ENCODE results near the gene SHROOM1. TPM values are rescaled to one million over a fixed set of nuclear protein-coding genes. Genes with fewer than 3 reads are reported as not detected.

Gene SHROOM1
- total RNA-seq, 6 experiments from 2014 or later: 7.8 to 12.2 (median 8.6) TPM

DNA sequence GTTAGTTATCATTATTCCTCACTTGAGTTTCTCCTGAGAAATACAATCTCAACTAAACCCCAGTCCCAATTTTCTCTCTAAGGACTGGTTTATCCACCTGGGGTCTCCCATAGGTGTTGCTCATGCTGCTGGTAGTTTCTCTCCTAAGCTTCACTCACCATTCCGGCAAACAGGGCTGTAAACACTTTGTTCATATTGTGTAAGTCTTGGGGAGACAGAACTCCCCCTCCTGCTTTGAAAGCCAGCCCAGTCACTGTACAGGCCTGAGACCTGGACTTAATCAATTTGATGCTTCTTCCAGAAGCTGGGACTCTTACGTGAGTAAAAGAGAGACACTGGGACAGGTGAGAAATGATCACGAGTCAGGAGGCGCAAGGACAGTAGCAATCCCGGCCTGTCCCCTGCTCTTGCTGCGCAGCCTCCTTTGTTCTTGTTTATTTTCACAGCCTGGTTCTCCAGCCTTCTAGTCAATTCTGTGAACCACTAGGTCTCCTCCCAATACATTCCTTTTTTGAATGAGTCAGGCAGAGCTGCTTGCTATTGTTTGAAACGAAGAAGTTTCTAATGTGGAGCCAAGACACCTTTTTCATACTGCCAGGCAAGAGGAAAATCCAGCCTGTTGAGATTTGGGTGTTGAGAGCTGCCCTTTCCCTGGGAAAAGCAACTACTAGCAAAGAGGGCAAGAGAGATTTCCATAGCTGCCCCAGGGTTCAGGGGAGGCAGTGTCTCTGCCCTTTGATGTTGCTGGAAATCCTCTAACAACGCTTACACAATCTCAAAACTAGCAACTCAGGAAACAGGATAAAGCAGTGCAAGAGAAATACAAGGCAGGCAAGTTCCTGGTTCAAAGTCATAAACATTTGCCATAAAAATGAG, 9.2 kb upstream of the SHROOM1 start:
- Mint-ChIP-seq H3K36me3 (ENCODE audit: low read depth) (no peaks in the 10 kb centered on the region), H3K9me3 (no peaks in the 10 kb centered on the region), H3K27me3 (ENCODE audit: insufficient read depth) (no peaks in the 10 kb centered on the region), H3K4me3 (peak overlapping the region; percentile 57; the same call in 1 of the 2 replicates), H3K27ac (peak overlapping the region; percentile 89), H3K4me1 (ENCODE audit: low read depth) (peaks cover 38% of the 10 kb centered on the region)
- TF ChIP-seq, protein P1, sequence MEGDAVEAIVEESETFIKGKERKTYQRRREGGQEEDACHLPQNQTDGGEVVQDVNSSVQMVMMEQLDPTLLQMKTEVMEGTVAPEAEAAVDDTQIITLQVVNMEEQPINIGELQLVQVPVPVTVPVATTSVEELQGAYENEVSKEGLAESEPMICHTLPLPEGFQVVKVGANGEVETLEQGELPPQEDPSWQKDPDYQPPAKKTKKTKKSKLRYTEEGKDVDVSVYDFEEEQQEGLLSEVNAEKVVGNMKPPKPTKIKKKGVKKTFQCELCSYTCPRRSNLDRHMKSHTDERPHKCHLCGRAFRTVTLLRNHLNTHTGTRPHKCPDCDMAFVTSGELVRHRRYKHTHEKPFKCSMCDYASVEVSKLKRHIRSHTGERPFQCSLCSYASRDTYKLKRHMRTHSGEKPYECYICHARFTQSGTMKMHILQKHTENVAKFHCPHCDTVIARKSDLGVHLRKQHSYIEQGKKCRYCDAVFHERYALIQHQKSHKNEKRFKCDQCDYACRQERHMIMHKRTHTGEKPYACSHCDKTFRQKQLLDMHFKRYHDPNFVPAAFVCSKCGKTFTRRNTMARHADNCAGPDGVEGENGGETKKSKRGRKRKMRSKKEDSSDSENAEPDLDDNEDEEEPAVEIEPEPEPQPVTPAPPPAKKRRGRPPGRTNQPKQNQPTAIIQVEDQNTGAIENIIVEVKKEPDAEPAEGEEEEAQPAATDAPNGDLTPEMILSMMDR (IDR thresholded peaks at IDR 0.05): no peak
- peak; percentile 67 for DNase-seq

DNA sequence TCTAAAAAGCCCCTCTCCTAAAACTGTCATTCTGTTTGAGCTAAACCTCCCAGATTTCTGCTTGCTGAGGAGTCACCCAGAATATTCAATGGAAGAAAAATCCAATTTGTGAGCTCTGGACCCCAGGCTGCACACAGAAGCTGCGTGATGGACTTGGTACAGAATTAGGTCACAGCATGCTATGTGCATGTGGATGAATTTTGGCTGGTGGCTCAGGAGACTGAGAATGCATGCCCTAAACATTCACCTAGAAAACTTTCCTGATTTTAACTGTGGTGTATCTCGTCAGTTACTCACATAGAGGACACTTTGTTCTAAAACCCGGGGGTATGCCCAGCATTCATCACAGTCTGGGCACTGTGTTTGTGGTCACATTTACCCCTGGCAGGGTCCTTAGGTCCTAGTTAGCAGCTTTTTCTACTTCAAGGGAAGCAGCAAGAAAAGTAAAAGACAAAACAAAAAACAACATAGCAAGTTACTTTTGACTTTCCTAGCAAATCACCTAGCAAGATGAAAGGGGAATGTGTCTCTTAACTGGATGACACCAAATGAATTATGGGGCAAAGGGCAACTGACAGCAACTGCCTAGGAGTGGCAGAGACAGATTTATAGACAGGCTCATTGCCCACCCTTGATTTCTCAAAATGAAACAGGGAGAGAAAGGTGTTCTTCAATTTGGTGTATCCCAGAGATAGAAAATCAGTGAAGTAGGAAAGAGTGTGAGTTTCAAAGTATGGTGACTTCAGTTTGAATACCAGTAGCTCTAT, 8.3 kb upstream of the SHROOM1 start:
- Mint-ChIP-seq H3K4me3 (no peak overlapping the region), H3K9me3 (no peaks in the 10 kb centered on the region), H3K36me3 (ENCODE audit: low read depth) (no peaks in the 10 kb centered on the region), H3K27ac (peak overlapping the region; percentile 89; the same call in 1 of the 2 replicates), H3K27me3 (ENCODE audit: insufficient read depth) (no peaks in the 10 kb centered on the region), H3K4me1 (ENCODE audit: low read depth) (peaks cover 38% of the 10 kb centered on the region)
- TF ChIP-seq, protein P1 (IDR thresholded peaks at IDR 0.05): no peak
- DNase-seq: no peak

DNA sequence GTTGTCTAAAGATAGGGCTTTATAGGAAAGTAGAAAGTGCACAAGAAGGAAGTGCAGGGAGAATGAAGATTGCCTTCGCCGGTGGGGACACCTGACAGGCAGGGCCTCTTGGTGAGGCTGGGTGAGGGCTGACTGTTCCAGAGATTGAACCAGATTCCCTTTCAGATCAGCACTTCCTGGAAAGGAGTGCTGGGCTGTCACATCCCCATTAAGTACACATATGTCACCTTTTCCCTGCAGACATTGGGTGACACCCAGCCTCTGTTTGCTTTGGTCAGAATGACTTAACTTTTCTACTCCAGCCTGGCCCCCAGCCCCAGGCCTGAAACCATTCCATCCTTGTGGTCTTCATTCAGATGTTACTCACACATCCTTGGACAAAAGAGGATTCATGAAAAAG, 7.4 kb upstream of the SHROOM1 start:
- DNase-seq: no peak
- no peak overlapping the region for H3K27ac Mint-ChIP-seq
- H3K4me1 Mint-ChIP-seq (ENCODE audit: low read depth): peaks cover 38% of the 10 kb centered on the region
- no peak overlapping the region for H3K4me3 Mint-ChIP-seq
- TF ChIP-seq, protein P1 (IDR thresholded peaks at IDR 0.05): no peak
- no peaks in the 10 kb centered on the region for H3K27me3 Mint-ChIP-seq (ENCODE audit: insufficient read depth)
- no peaks in the 10 kb centered on the region for H3K9me3 Mint-ChIP-seq
- H3K36me3 Mint-ChIP-seq (ENCODE audit: low read depth): no peaks in the 10 kb centered on the region

DNA sequence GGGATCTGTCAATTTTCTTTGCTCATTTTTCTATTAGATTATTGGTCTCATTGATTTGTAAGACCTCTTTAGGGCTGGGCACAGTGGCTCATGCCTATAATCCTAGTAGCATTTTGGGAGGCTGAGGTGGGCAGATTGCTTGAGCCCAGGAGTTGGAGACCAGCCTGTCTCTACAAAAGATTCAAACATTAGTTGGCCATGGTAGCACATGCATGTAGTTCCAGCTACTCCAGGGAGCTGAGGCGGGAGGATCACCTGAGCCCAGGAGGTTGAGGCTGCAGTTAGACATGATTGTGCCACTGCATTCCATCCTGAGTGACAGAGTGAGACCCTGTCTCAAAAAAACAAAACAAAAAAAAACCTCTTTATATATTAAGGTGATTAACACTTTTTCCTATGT, 6.4 kb upstream of the SHROOM1 start:
- no peaks in the 10 kb centered on the region for H3K27me3 Mint-ChIP-seq (ENCODE audit: insufficient read depth)
- H3K4me3 Mint-ChIP-seq: no peak overlapping the region
- no peaks in the 10 kb centered on the region for H3K36me3 Mint-ChIP-seq (ENCODE audit: low read depth)
- no peaks in the 10 kb centered on the region for H3K9me3 Mint-ChIP-seq
- H3K4me1 Mint-ChIP-seq (ENCODE audit: low read depth): peaks cover 38% of the 10 kb centered on the region
- DNase-seq: no peak
- TF ChIP-seq, protein P1 (IDR thresholded peaks at IDR 0.05): no peak
- no peak overlapping the region for H3K27ac Mint-ChIP-seq

DNA sequence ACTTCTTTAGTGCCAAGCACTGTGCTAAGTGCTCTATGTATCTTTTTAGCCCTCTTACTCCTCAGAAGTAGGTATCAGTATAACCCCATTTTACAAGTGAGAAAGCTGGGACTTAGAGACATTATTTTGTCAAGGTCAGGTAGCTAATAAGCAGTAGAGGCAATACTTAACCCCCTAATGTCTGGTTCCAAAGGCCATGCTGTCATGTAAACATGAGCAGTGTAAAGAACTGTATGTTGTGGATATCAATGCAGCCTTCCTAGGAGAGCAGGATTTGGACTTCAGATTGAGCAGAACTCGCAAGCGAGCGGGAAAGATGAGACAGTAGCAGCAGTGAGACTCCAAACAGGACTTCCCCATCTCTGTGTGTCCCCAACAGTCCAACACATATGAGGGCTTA, 3.6 kb upstream of the SHROOM1 start:
- peaks cover under 1% of the 10 kb centered on the region for H3K27me3 Mint-ChIP-seq (ENCODE audit: insufficient read depth)
- H3K4me3 Mint-ChIP-seq: no peak overlapping the region
- no peak overlapping the region for H3K27ac Mint-ChIP-seq
- H3K9me3 Mint-ChIP-seq: no peaks in the 10 kb centered on the region
- DNase-seq: no peak
- TF ChIP-seq, protein P1 (IDR thresholded peaks at IDR 0.05): no peak
- no peaks in the 10 kb centered on the region for H3K36me3 Mint-ChIP-seq (ENCODE audit: low read depth)
- H3K4me1 Mint-ChIP-seq (ENCODE audit: low read depth): peaks cover 23% of the 10 kb centered on the region

Measured in HFFc6 (cell line).